ENCODE results near the gene CMSS1.

Gene CMSS1

GRCh38 chr3:99875581-99875928, 57.9 kb downstream of the CMSS1 start:
- DNase-seq (ENCODE audit: low spot score): no peak

- DNase-seq (ENCODE audit: low spot score): peak; percentile 57
These were observed 58.5 kb downstream of the CMSS1 start for GRCh38 chr3:99875929-99876841.

- DNase-seq (ENCODE audit: low spot score): no peak
These were observed 59.4 kb downstream of the CMSS1 start for GRCh38 chr3:99877031-99877579.

GRCh38 chr3:99878005-99878404, 60.3 kb downstream of the CMSS1 start:
- no peak for DNase-seq (ENCODE audit: low spot score)

- no peak for DNase-seq (ENCODE audit: low spot score)
These were observed 61.6 kb downstream of the CMSS1 start for GRCh38 chr3:99879275-99879674.

GRCh38 chr3:99881121-99881524, 63.5 kb downstream of the CMSS1 start:
- no peak for DNase-seq (ENCODE audit: low spot score)

GRCh38 chr3:99882436-99883137, 64.9 kb downstream of the CMSS1 start:
- no peak for DNase-seq (ENCODE audit: low spot score)

GRCh38 chr3:99883138-99883461, 65.4 kb downstream of the CMSS1 start:
- DNase-seq (ENCODE audit: low spot score): no peak

GRCh38 chr3:99883693-99884092, 66.0 kb downstream of the CMSS1 start:
- DNase-seq (ENCODE audit: low spot score): no peak

- no peak for DNase-seq (ENCODE audit: low spot score)
These were observed 66.8 kb downstream of the CMSS1 start for GRCh38 chr3:99884484-99884883.

GRCh38 chr3:99885085-99885484, 67.4 kb downstream of the CMSS1 start:
- DNase-seq (ENCODE audit: low spot score): no peak

GRCh38 chr3:99885851-99886250, 68.2 kb downstream of the CMSS1 start:
- DNase-seq (ENCODE audit: low spot score): no peak

- no peak for DNase-seq (ENCODE audit: low spot score)
These were observed 74.1 kb downstream of the CMSS1 start for GRCh38 chr3:99891610-99892285.

GRCh38 chr3:99892332-99892731, 74.7 kb downstream of the CMSS1 start:
- DNase-seq (ENCODE audit: low spot score): no peak

GRCh38 chr3:99895131-99895696, 77.6 kb downstream of the CMSS1 start:
- no peak for DNase-seq (ENCODE audit: low spot score)

- DNase-seq (ENCODE audit: low spot score): no peak
These were observed 78.2 kb downstream of the CMSS1 start for GRCh38 chr3:99895703-99896441.

- DNase-seq (ENCODE audit: low spot score): no peak
These were observed 78.8 kb downstream of the CMSS1 start for GRCh38 chr3:99896482-99896881.

GRCh38 chr3:99899603-99900002, 81.9 kb downstream of the CMSS1 start:
- DNase-seq (ENCODE audit: low spot score): no peak

GRCh38 chr3:99900248-99900647, 82.6 kb downstream of the CMSS1 start:
- no peak for DNase-seq (ENCODE audit: low spot score)

- no peak for DNase-seq (ENCODE audit: low spot score)
These were observed 83.7 kb downstream of the CMSS1 start for GRCh38 chr3:99901200-99901926.

- DNase-seq (ENCODE audit: low spot score): no peak
These were observed 84.4 kb downstream of the CMSS1 start for GRCh38 chr3:99902091-99902490.

All from D341Med (cell line).